ENCODE results near the gene ATP11A. TPM values are rescaled to one million over a fixed set of nuclear protein-coding genes. Genes with fewer than 3 reads are reported as not detected.

ATP11A gene
- total RNA-seq, 2 donors from 2014 or later = 15.2 to 38.4 TPM

DNA sequence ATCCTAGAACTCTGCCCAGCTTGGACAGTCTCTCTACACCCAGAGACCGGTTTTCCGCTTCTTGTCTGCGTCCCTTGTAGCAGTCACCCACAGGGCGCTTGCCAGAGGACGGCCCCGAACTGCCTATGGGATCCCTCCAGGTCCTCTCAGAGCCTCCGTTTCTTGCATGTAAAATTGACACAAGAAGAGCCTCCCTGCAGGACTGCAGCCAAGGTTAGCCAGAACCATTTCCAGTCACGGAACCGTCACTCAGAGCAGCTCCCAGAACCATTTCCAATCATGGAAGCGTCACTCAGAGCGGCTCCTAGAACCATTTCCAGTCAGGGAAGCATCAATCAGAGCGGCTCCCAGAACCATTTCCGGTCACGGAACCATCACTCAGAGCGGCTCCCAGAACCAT is 65.5 kb downstream of the ATP11A start:
- TF ChIP-seq, protein P1, sequence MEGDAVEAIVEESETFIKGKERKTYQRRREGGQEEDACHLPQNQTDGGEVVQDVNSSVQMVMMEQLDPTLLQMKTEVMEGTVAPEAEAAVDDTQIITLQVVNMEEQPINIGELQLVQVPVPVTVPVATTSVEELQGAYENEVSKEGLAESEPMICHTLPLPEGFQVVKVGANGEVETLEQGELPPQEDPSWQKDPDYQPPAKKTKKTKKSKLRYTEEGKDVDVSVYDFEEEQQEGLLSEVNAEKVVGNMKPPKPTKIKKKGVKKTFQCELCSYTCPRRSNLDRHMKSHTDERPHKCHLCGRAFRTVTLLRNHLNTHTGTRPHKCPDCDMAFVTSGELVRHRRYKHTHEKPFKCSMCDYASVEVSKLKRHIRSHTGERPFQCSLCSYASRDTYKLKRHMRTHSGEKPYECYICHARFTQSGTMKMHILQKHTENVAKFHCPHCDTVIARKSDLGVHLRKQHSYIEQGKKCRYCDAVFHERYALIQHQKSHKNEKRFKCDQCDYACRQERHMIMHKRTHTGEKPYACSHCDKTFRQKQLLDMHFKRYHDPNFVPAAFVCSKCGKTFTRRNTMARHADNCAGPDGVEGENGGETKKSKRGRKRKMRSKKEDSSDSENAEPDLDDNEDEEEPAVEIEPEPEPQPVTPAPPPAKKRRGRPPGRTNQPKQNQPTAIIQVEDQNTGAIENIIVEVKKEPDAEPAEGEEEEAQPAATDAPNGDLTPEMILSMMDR (IDR thresholded peaks at IDR 0.05) = no peak
- no peak for ATAC-seq (ENCODE audit: insufficient number of reproducible peaks, low FRiP score, low read depth)
- H3K27me3 ChIP-seq (replicated peaks; ENCODE audit: insufficient read depth) = no peaks in the 10 kb centered on the region
- H3K36me3 ChIP-seq = no peaks in the 10 kb centered on the region
- no peak overlapping the region for H3K27ac ChIP-seq
- DNase-seq (ENCODE audit: low spot score) = no peak
- no peaks in the 10 kb centered on the region for H3K4me1 ChIP-seq (ENCODE audit: control insufficient read depth in 1 of 2, low read depth in 2 of 2)
- no peak overlapping the region for H3K4me3 ChIP-seq
- H3K9me3 ChIP-seq = no peaks in the 10 kb centered on the region

DNA sequence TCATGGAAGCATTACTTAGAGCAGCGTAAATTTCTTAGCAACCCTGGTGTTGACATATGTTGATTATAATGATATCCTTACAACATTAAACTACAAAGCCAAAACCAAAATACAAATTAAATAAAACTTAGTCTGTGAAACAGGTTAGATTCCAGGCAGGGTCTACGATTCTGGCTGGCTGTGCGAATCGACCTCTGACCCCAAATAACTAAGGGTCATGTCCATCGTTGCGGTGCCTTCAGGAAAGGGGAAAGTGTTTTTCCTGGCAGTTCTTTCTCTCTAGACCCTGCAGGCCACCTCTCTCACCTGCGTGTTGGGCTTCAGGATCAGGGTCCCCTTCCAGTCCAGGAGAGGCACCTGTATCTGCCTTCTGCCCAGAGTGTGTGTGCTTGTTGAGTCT is 66.2 kb downstream of the ATP11A start:
- H3K36me3 ChIP-seq = no peaks in the 10 kb centered on the region
- no peak overlapping the region for H3K4me3 ChIP-seq
- H3K4me1 ChIP-seq (ENCODE audit: control insufficient read depth in 1 of 2, low read depth in 2 of 2) = no peaks in the 10 kb centered on the region
- H3K27ac ChIP-seq = no peak overlapping the region
- H3K27me3 ChIP-seq (replicated peaks; ENCODE audit: insufficient read depth) = no peaks in the 10 kb centered on the region
- TF ChIP-seq, protein P1 (IDR thresholded peaks at IDR 0.05) = no peak
- DNase-seq (ENCODE audit: low spot score) (no peak), ATAC-seq (ENCODE audit: insufficient number of reproducible peaks, low FRiP score, low read depth) (no peak)
- no peaks in the 10 kb centered on the region for H3K9me3 ChIP-seq

DNA sequence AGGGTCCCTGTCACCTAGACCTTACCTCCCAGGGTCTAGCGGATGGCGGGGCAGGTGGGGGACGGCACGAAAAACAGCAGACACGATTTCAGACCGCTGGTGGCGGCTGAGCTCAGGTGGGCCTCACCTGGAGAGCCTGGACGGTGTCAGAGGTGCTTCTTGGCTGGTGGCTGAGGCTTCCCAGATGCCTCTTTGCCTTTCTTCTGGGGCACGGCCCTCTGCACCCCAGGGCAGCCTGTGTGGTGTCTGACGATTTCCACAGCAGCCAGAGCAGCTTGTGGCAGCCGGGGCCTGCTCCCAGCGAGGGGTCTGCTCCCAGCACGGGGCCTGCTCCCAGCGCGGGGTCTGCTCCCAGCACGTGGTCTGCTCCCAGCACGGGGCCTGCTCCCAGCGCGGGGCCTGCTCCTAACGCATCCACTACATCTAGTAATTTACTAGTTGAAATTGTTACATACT is 66.7 kb downstream of the ATP11A start:
- Histone ChIP-seq H3K4me3 (no peak overlapping the region), H3K27me3 (replicated peaks; ENCODE audit: insufficient read depth) (no peaks in the 10 kb centered on the region), H3K36me3 (no peaks in the 10 kb centered on the region), H3K27ac (no peak overlapping the region), H3K4me1 (ENCODE audit: control insufficient read depth in 1 of 2, low read depth in 2 of 2) (no peaks in the 10 kb centered on the region), H3K9me3 (no peaks in the 10 kb centered on the region)
- TF ChIP-seq, protein P1 (IDR thresholded peaks at IDR 0.05) = no peak
- DNase-seq (ENCODE audit: low spot score) (no peak), ATAC-seq (ENCODE audit: insufficient number of reproducible peaks, low FRiP score, low read depth) (no peak)

DNA sequence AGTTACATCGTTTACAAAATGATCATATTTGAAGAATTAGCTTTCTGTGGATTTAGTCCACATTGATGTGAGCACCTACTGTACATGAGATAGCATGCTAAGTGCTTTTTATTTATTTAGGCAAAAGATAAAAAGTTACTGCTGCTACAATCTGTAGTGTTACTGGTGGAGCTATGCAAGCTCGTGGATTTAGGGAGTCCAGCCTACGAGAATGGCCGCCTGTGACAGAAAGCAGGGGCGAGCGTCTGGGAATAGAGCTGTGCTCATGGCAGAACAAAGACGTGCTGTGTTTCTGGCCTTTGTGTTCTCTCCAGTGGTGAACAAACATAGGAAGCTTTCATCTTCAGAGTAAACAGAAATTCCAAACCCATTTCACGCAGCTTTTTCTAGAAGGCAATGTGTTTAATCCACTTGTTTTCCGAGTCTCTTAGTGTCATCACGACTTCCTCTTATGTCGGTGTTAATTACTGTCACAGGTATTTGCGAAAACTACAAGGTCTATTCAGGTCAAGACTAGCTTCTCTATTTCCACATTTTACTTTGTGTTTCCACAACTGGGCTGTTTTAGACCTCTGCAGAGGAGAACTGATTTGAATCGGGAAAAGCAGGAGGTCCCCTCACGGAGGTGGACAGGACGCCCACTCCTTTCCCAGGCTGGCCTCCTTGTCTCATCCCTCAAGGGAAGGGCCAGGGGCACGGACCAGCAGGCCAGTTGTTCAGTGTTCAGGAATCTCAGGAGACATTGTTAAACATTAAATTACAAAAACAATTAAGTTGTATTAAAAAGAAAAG is 67.3 kb downstream of the ATP11A start:
- ATAC-seq (ENCODE audit: insufficient number of reproducible peaks, low FRiP score, low read depth) (no peak), DNase-seq (ENCODE audit: low spot score) (no peak)
- H3K27ac ChIP-seq = no peak overlapping the region
- H3K4me1 ChIP-seq (ENCODE audit: control insufficient read depth in 1 of 2, low read depth in 2 of 2) = no peaks in the 10 kb centered on the region
- no peaks in the 10 kb centered on the region for H3K36me3 ChIP-seq
- no peaks in the 10 kb centered on the region for H3K27me3 ChIP-seq (replicated peaks; ENCODE audit: insufficient read depth)
- TF ChIP-seq, protein P1 (IDR thresholded peaks at IDR 0.05) = no peak
- H3K4me3 ChIP-seq = no peak overlapping the region
- no peaks in the 10 kb centered on the region for H3K9me3 ChIP-seq

DNA sequence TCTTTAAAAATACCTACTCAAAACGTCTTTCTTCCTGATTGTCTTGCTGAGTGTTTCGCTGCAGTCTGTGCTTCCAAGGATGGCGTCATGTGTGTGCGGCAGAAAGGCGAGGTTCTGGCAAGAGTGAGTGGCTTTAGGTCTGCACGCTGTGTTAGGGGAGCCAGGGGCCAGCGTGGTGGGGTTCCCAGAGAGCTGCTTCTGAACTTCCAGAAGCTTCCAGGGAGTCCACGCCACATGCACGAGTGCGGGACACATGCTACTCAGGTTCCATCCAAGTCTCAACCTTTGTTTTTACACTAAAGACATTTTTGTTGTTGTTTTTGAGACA is 67.9 kb downstream of the ATP11A start:
- H3K4me1 ChIP-seq (ENCODE audit: control insufficient read depth in 1 of 2, low read depth in 2 of 2) = no peaks in the 10 kb centered on the region
- no peak overlapping the region for H3K27ac ChIP-seq
- no peaks in the 10 kb centered on the region for H3K9me3 ChIP-seq
- DNase-seq (ENCODE audit: low spot score) (no peak), ATAC-seq (ENCODE audit: insufficient number of reproducible peaks, low FRiP score, low read depth) (no peak)
- H3K4me3 ChIP-seq = no peak overlapping the region
- H3K27me3 ChIP-seq (replicated peaks; ENCODE audit: insufficient read depth) = no peaks in the 10 kb centered on the region
- H3K36me3 ChIP-seq = no peaks in the 10 kb centered on the region
- TF ChIP-seq, protein P1 (IDR thresholded peaks at IDR 0.05) = no peak

All from thoracic aorta (tissue), 2 donors.